Left renal pelvis (tissue), 4 donors: ENCODE measurements around the gene EHMT1. TPM values are rescaled to one million over a fixed set of nuclear protein-coding genes. Genes with fewer than 3 reads are reported as not detected.
"Not testable (repeated sequence)": the region's sequence is repeated elsewhere in the genome, so short reads cannot be mapped to it uniquely, and the experiment has no call there.

Experiments used
- DNase-seq, 4 donors: peaks; one replicate each; pipeline ENCODE4 v3.0.0-alpha.2; 2013; ENCODE audit warnings: low read depth in 4 of 4, low spot score in 3 of 4
- polyA plus RNA-seq, 4 donors: library from polyadenylated mRNA; unstranded; fragments of 120-200 nt; gene quantifications; one replicate each; pipeline ENCODE4 v1.2.1, GENCODE V29; 2013; ENCODE audit not compliant: insufficient read length in 4 of 4

The EHMT1 gene
- polyA plus RNA-seq, 4 donors = 61.2 to 81.3 (median 72.9) TPM

GRCh38 chr9:137731947-137732813 is 113.4 kb downstream of the EHMT1 start:
- no peak for DNase-seq

- no peak for DNase-seq
These were observed 114.6 kb downstream of the EHMT1 start for GRCh38 chr9:137733429-137733828.

- DNase-seq = no peak
These were observed 115.4 kb downstream of the EHMT1 start for GRCh38 chr9:137734181-137734580.

- DNase-seq = not testable (repeated sequence)
These were observed 119.4 kb downstream of the EHMT1 start for GRCh38 chr9:137738182-137738696.

DNA sequence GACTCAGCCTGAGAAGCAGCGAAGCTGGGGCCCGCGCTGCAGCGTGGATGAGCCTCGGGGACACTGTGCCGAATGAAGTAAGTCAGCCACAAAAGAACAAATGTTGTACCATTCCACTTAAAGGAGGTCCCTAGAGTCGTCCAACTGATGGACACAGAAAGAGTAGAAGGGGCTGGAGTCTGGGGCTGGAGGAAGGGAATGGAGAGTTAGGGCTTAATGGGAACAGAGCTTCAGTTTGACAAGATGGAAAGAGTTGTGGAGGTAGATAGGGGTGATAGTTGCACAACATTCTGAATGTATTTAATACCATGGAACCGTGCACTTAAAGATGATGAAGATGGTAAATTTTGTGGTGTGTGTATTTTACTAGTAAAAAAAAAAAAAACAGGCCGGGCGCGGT is 119.9 kb downstream of the EHMT1 start:
- DNase-seq = no peak

DNA sequence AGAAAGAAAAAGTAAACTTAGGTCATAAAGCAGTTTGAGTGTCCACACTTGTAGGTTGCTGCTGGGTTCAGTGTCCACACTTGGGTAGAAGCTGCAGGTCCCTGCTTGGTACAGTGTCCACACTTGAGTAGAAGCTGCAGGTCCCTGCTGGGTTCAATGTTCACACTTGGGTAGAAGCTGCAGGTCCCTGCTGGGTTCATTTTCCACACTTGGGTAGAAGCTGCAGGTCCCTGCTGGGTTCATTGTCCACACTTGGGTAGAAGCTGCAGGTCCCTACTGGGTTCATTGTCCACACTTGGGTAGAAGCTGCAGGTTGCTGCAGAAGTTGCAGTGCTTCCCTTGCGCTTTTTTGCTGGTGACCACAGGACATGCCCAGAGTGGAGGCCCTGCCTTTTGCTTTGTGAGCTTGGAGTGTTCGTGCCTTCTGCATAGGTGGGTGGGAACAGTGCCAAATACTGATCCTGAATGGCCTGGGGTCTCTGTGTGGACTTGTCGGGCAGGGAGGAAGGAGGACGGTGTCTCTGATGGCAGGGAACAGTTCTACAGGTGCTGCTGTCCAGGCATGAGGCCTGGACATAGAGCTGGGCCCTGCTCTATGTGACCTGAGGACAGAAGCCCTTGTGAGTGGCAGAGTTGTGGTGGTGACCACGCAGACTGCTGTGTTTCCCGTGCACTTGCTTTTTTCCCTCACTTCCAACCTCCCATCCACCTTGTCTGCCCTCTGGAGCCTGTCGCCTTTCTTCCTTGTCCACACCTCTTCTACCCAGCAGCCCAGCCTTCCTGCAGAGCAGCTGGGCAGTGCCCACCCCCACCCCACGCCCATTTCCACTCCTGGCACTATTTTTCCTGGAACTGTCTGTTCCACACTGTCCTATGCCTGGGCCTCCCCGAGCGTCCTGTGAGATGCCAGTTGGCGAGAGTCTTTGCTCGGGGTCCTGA is 120.8 kb downstream of the EHMT1 start:
- no peak for DNase-seq

- peak in 2 of 4 donors; percentile 20 to 21 for DNase-seq
These were observed 121.5 kb downstream of the EHMT1 start for GRCh38 chr9:137740312-137740711.

DNA sequence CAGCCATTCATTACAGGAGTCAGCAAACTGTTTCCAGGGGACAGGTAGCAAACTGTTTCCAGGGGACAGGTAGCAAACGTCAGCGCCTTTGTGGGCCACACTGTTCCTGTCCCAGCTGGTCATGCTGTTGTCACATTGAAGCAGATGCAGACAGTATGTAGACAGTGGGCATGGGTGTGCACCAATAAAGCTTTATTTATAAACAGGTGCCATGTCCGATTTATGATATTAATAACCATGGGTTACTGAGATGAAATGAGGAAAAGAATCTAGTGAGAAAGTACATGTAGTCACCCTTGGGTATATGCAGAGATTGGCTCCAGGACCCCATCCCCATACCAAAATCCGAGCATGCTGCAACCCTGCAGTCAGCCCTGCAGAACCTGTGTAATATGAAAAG is 122.5 kb downstream of the EHMT1 start:
- DNase-seq = no peak

GRCh38 chr9:137742698-137743097 is 123.9 kb downstream of the EHMT1 start:
- no peak for DNase-seq

DNA sequence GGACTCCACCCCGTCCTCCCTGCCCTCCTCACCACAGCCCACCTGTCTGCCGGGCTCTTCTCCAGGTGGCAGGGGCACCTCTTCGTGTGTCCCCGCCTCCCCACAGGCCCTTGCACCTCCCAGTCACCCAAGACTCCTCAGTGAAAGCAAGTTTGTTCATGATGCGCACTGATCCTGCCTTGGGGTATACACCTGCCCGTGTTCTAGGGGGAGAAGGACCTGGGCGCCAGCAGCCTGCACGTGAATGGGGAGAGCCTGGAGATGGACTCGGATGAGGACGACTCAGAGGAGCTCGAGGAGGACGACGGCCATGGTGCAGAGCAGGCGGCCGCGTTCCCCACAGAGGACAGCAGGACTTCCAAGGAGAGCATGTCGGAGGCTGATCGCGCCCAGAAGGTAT is 124.9 kb downstream of the EHMT1 start:
- no peak for DNase-seq

DNA sequence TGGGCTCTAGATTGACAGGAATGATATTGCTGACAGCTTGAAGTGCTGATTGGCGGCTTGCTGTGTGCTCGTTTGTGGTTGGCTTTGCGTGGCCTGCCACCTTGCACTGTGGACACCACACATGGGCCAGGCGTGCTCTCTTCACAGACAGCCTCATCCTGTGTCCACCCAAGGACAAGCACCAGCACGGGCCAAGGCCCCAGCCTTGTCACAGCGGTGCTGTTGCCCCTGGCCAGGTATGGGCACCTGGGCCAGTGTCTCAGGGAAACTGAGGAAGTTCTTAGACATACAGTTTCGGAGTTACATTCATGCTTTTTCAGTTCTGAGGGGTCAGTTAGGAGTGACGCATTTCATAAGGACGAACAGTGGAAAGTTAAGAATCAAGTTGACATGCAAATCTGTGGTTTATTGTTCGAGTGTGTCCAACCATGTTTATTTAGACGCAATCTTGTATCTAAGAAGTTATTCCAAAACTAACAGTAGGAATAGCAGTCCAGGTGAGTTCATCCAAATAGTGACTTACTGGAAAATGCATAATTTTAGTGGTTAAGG is 125.9 kb downstream of the EHMT1 start:
- DNase-seq = no peak

DNA sequence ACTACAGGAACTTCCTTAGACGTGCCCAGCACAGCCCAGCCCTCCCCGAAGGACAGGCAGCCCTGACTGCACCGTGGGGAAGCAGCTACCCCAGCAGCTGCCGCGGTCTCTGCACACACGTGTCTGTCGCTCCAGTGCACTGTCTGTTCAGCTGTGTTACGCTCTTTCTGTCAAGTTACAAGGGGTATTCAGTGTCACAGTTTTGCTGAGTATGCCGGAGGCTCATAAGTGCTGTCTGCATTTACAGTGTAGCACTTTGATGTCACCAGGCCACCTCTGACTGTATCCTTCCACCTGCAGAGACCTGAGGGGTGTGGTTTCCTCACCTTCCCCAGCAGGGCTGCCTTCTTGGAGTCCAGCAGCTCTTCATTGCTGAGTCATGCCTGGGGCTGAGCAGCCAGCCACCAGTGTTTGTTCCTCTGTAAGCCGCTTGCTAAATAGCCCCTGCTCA is 126.8 kb downstream of the EHMT1 start:
- no peak for DNase-seq

DNA sequence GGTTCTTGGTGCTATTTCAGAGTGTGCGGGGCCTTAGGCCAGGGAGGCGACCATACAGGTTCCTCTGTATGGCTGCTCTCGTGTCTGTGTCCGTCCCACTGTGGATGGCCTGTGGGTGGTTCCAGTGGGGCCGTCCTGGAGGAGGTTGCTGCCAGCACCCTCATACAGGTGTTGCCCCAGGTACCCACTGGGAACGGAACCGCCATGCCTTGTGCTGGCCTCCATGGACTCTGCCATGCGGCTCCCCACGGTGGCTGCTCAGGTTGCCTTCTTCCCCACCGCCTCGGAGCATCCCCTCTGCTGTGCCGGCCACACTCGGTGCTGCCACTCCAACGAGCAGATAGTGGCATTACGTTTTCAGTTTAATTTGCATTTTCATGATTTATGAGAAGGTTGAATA is 129.5 kb downstream of the EHMT1 start:
- no peak for DNase-seq

DNA sequence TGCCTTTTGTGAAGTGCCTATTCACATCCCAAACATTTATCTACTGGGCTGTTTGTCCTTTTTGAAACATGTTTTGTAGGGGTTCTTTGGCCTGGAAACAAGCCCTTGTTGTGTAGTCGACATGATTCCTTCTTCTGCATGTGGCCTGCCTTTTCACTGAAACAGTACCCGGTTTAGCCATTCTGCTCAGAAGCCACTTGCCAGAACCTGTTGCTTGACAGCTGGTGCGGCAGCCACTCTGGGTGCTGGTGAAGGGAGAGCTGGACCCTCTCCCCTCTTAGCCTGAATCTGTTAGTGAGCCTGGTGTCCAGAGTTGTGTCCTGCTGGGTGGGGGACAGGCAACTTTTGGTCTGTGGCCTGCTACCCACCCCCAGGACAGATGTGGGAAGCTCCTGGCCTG is 129.9 kb downstream of the EHMT1 start:
- no peak for DNase-seq

GRCh38 chr9:137749511-137749910 is 130.7 kb downstream of the EHMT1 start:
- no peak for DNase-seq

DNA sequence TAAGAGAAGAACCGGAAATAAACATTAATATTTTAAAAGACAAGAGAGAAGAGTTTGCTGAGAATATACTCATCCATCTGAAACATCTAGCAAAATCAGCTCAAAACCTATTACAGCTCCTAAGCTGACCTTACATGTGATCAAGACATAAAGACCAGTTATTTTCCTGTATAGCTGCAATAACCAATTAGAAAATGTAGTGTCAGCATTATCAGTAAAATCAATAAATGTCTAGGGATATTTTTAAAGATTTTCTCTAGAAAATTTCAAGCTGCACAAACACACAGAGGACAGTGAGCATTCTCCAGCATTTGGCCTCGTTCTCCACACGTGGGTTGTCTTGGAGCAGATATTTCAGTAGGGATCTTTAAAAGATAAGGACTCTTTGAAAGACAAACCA is 131.2 kb downstream of the EHMT1 start:
- DNase-seq = no peak

DNA sequence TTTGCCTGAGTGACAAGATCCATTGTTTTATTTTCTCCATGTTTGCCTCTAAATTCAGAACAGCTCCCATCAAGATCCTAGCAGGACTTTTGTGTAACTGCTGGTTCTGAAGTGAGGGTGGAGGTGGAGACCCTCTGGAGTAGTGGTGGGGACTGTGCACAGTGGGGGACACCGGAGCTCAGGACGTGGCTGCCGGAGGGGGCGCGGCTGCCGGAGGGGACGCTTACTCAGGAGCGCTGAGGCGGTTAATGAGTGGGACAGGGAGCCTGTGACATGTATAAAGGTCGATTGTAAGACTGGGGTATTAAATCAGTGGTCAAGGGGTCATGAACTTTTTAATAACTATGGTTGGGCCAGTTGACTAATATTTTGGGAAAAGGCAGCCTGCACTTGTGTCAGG is 131.8 kb downstream of the EHMT1 start:
- DNase-seq = no peak

DNA sequence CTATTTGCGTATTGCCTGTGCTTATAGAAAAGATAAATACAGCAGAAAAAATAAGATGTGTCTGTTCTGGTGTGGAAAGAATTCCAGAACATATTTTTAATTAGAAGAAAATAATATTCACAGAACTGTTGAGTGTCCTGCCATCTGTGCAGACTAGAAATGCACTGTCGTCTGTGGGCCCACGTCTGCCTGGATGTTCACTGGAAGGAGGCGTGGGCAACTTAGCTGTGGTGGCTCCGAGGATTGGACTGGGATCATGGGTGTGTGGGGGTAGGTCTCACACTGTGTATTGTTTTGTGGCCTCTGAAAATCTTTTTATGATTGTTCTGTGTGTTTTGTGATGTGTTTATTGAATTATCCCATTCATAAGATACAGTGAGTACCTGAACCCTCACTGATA is 132.8 kb downstream of the EHMT1 start:
- no peak for DNase-seq

- DNase-seq = no peak
These were observed 133.6 kb downstream of the EHMT1 start for GRCh38 chr9:137752426-137752825.

GRCh38 chr9:137753192-137753765 is 134.5 kb downstream of the EHMT1 start:
- DNase-seq = no peak
